ENCODE results near the gene CTSS.

Gene CTSS

DNA sequence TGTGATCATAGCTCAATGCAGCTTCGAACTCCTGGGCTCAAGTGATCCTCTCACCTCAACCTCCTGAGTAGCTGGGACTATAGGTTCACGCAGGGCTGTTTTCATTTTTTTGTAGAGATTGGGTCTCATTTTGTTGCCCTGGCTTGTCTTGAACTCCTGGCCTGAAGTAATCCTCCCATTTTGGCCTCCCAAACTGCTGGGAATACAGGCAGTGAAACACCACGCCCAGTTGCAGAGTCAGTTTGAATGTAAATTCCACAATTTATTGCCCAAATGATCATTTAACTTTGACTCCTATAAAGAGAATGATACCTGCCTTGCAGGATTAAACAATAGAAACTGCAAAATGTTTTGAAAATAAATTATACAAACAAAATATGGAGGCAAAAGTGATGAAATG is 79.3 kb downstream of the CTSS start:
- ChIA-PET POLR2A (no interaction called here), CTCF (interaction anchor here (1.0 to 1.6 kb wide), 2 partner anchors 11 to 309 kb away, joined by 3 to 4 read pairs; partner anchors contain the start of gene GOLPH3L)
- no peak for DNase-seq (ENCODE audit: low read depth, low spot score)
- no peak overlapping the region for H3K4me3 ChIP-seq (ENCODE audit: low read depth, low read length)
- TF ChIP-seq, protein P1, sequence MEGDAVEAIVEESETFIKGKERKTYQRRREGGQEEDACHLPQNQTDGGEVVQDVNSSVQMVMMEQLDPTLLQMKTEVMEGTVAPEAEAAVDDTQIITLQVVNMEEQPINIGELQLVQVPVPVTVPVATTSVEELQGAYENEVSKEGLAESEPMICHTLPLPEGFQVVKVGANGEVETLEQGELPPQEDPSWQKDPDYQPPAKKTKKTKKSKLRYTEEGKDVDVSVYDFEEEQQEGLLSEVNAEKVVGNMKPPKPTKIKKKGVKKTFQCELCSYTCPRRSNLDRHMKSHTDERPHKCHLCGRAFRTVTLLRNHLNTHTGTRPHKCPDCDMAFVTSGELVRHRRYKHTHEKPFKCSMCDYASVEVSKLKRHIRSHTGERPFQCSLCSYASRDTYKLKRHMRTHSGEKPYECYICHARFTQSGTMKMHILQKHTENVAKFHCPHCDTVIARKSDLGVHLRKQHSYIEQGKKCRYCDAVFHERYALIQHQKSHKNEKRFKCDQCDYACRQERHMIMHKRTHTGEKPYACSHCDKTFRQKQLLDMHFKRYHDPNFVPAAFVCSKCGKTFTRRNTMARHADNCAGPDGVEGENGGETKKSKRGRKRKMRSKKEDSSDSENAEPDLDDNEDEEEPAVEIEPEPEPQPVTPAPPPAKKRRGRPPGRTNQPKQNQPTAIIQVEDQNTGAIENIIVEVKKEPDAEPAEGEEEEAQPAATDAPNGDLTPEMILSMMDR (IDR thresholded peaks at IDR 0.05; ENCODE audit: insufficient read depth, low read length, missing control alignments), result no peak

DNA sequence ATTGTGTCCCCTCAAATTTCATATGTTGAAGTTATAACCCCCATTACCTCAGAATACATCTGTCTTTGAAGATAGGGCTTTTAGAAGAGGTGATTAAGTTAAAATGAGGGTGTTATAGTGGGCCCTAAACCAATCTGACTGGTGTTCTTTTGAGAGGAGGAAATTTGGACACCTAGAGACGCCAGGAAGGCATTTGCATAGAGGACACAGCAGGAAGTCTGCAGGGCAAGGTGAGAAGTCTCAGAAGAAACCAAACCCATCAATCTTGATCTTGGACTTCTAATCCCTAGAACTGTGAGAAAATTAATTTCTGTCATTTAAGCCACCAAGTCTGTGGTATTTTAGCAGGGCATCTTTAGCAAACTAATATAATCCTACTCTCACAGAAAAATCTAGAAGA is 81.7 kb downstream of the CTSS start:
- no peak for DNase-seq (ENCODE audit: low read depth, low spot score)
- TF ChIP-seq, protein P1 (IDR thresholded peaks at IDR 0.05; ENCODE audit: insufficient read depth, low read length, missing control alignments), result no peak
- CTCF ChIA-PET, result no interaction called here
- POLR2A ChIA-PET, result interaction anchor here (0.6 kb wide), 1 partner anchor 65 kb away, joined by 3 read pairs; no protein-coding TSS in a partner anchor
- no peak overlapping the region for H3K4me3 ChIP-seq (ENCODE audit: low read depth, low read length)

All from AG04449 (cell line).